HepG2 (cell line): Measurements from ENCODE around the gene IQCE.

Experiments
- FOSL1 ChIP-seq: sonication (generic); formaldehyde crosslinking; IDR thresholded peaks from 2 replicates; pipeline ENCODE4 v1.9.0; 2021; ENCODE audit warnings: missing genetic modification reagents, borderline replicate concordance
- HINFP ChIP-seq: sonication (generic); formaldehyde crosslinking; IDR thresholded peaks from 2 replicates; pipeline ENCODE4 v1.4.0; 2020; ENCODE audit warnings: low read depth, mild to moderate bottlenecking, missing genetic modification reagents
- IRF1 ChIP-seq: sonication (generic); formaldehyde crosslinking; IDR thresholded peaks from 2 replicates; pipeline ENCODE4 v1.4.0; 2020; ENCODE audit warnings: low read depth, mild to moderate bottlenecking, missing genetic modification reagents
- NFKB2 ChIP-seq: sonication (generic); formaldehyde crosslinking; IDR thresholded peaks from 2 replicates; pipeline ENCODE4 v1.4.0; 2020; ENCODE audit warnings: missing genetic modification reagents, borderline replicate concordance
- RXRA ChIP-seq: sonication (generic); formaldehyde crosslinking; IDR thresholded peaks from 2 replicates; pipeline ENCODE4 v1.5.1; 2020; ENCODE audit warnings: missing genetic modification reagents
- SRF ChIP-seq: IDR thresholded peaks from 2 replicates; pipeline ENCODE4 v1.6.1; 2011; ENCODE audit warnings: mild to moderate bottlenecking, low read depth, low read length, moderate library complexity
- THRA ChIP-seq: sonication (generic); formaldehyde crosslinking; IDR thresholded peaks from 2 replicates; pipeline ENCODE4 v1.4.0; 2020; ENCODE audit warnings: missing genetic modification reagents, borderline replicate concordance
- ZHX1 ChIP-seq: sonication (generic); formaldehyde crosslinking; IDR thresholded peaks from 2 replicates; pipeline ENCODE4 v1.8.1; 2022; ENCODE audit warnings: low read depth, mild to moderate bottlenecking, missing genetic modification reagents
- ZNF431 ChIP-seq: sonication (generic); formaldehyde crosslinking; IDR thresholded peaks from 2 replicates; pipeline ENCODE4 v1.9.0; 2022; ENCODE audit warnings: missing genetic modification reagents, low read depth, mild to moderate bottlenecking, borderline replicate concordance
- ZNF644 ChIP-seq: IDR thresholded peaks from 2 replicates; pipeline ENCODE4 v1.6.1; 2016; ENCODE audit warnings: low read depth
- ZNF800 ChIP-seq: sonication (generic); formaldehyde crosslinking; IDR thresholded peaks from 2 replicates; pipeline ENCODE4 v1.4.0; 2020; ENCODE audit warnings: missing genetic modification reagents
- ZSCAN30 ChIP-seq: sonication (generic); formaldehyde crosslinking; IDR thresholded peaks from 2 replicates; pipeline ENCODE4 v1.5.0; 2020; ENCODE audit warnings: mild to moderate bottlenecking, missing genetic modification reagents

- TF ChIP-seq ZNF644 (CRISPR knock-in tag) (no peak), THRA (CRISPR knock-in tag) (no peak), SRF (no peak), ZNF800 (CRISPR knock-in tag) (no peak), HINFP (CRISPR knock-in tag) (no peak), ZSCAN30 (CRISPR knock-in tag) (no peak), FOSL1 (no peak), ZNF431 (CRISPR knock-in tag) (no peak), IRF1 (no peak), RXRA (CRISPR knock-in tag) (no peak), ZHX1 (no peak), NFKB2 (CRISPR knock-in tag) (no peak)
Measured at GRCh38 chr7:2650451-2650850, 91.7 kb downstream of the IQCE start.
